Pancreas (tissue), 10 donors: ENCODE results near the gene PLCB1. TPM values are rescaled to one million over a fixed set of nuclear protein-coding genes. Genes with fewer than 3 reads are reported as not detected.

Experiments
- ATAC-seq, 4 donors: fragments of 200-7000 bp; cut with Tn5 transposase; one replicate each; pipeline versions ENCODE4 v1.8.0 to v1.9.1; 2020; ENCODE audit warnings: mild to moderate bottlenecking in 4 of 4, moderate library complexity in 4 of 4
- DNase-seq, 6 donors: peaks; one replicate each; pipeline ENCODE4 v3.0.0-alpha.2; 2020
- FAIRE-seq: peaks from 2 replicates; lab custom pipeline; 2012; peaks lifted over from hg19 to GRCh38; lab: Jason Lieb, UNC
- H3K27ac ChIP-seq, 4 donors: fragments of 200-600 bp; sonication (generic); 1 replicate in 3 of 4; 2 replicates in 1 of 4; pipeline versions ENCODE4 v1.5.0 to v1.8.0; 2020
- H3K27me3 ChIP-seq, 4 donors: fragments of 200-600 bp; one replicate each; pipeline ENCODE4 v1.8.0; 2021
- H3K36me3 ChIP-seq, 3 donors: fragments of 200-600 bp; sonication (generic) in 1 of 3; one replicate each; pipeline versions ENCODE4 v1.5.0 to v1.8.0; 2020 to 2021
- H3K4me1 ChIP-seq, 3 donors: fragments of 200-600 bp; one replicate each; pipeline ENCODE4 v1.8.0; 2021
- H3K4me3 ChIP-seq, 4 donors: fragments of 200-600 bp; sonication (generic) in 2 of 4; one replicate each; pipeline versions ENCODE4 v1.5.0 to v1.8.0; 2020 to 2021
- H3K9me3 ChIP-seq, 4 donors: fragments of 200-600 bp; one replicate each; pipeline ENCODE4 v1.8.0; 2021
- CTCF ChIP-seq, 4 donors: fragments of 200-600 bp; sonication (generic) in 3 of 4; IDR thresholded peaks; one replicate each; pipeline versions ENCODE4 v1.5.0 to v1.8.0; 2021; ENCODE audit warnings: antibody characterized with exemption in 4 of 4
- WGBS, 2 donors: extraction: QIAGEN DNeasy Blood & Tissue Kit; methylation state at CpG; one replicate each; pipeline ENCODE4 v1.1.7; 2013; 5-methylcytosine and 5-hydroxymethylcytosine counted together
- intact Hi-C, 3 donors: fragments of 100-400 bp; cut with DNase I; formaldehyde crosslinking; loops; one replicate each; pipeline versions ENCODE4 v1.11.1 to v1.14.2; 2022
- polyA plus RNA-seq, 2 donors: library from polyadenylated mRNA; stranded (reverse); fragments of 200-250 nt; gene quantifications; one replicate each; pipeline ENCODE4 v1.2.3, GENCODE V29; 2013
- total RNA-seq, 6 donors: library from RNA; stranded (reverse); fragmentation: NEBNext Ultra II Directional in 4 of 6; extraction: Animal tissue kit (Norgen Biotek cat#: 25700) in 4 of 6; gene quantifications; one replicate each; pipeline versions ENCODE4 v1.2.1 to v1.2.4, GENCODE V29; 2021 to 2023
- donor health status: healthy with polysubstance abuse.
- donor health status: DM: no; HTN: no; CAD: no; lungs with moderate emphysema.
- donor health status: DM: no; HTN: no; CAD: no.
- donor health status: control.
- donor health status: control.
- donor health status: Bipolar disorder and iron deficiency.
- donor health status: DM: yes; HTN: yes; CAD: no.
- donor health status: DM: no; HTN: no; CAD: no.
- donor health status: DM: no; HTN: no; CAD: no.
- donor health status: DM: yes; HTN: yes; CAD: no.

Gene PLCB1
- total and polyA plus RNA-seq, 8 donors, result 4.5 to 18.7 (median 13.7) TPM

GRCh38 chr20:8507231-8507630, 375.2 kb downstream of the PLCB1 start:
- FAIRE-seq (no peak), DNase-seq (no peak), ATAC-seq (no peak)
- 93% methylated on average over 3 of the region's 3 CpGs for WGBS, 2 donors
- Histone ChIP-seq H3K27me3 (no peaks in the 10 kb centered on the region), H3K36me3 (no peaks in the 10 kb centered on the region), H3K4me3 (no peak overlapping the region), H3K27ac (no peak overlapping the region), H3K9me3 (no peaks in the 10 kb centered on the region), H3K4me1 (no peaks in the 10 kb centered on the region)
- no peak for TF ChIP-seq CTCF (IDR thresholded peaks at IDR 0.05)
- intact Hi-C loops, result no loop called here

- DNase-seq, result no peak
- Histone ChIP-seq H3K36me3 (no peaks in the 10 kb centered on the region), H3K27ac (no peak overlapping the region), H3K9me3 (no peaks in the 10 kb centered on the region), H3K4me3 (no peak overlapping the region), H3K4me1 (no peaks in the 10 kb centered on the region), H3K27me3 (no peaks in the 10 kb centered on the region)
- WGBS, 2 donors, result 75 to 80% methylated on average over 1 of the region's 1 CpG
- FAIRE-seq, result no peak
- no peak for ATAC-seq
- intact Hi-C loops, result no loop called here
- no peak for TF ChIP-seq CTCF (IDR thresholded peaks at IDR 0.05)
These were observed 377.7 kb downstream of the PLCB1 start for GRCh38 chr20:8509809-8510208.

- H3K9me3 ChIP-seq, result no peaks in the 10 kb centered on the region
- H3K36me3 ChIP-seq, result no peaks in the 10 kb centered on the region
- no peak overlapping the region for H3K4me3 ChIP-seq
- no peak overlapping the region for H3K27ac ChIP-seq
- DNase-seq (no peak), FAIRE-seq (no peak), ATAC-seq (no peak)
- no peaks in the 10 kb centered on the region for H3K27me3 ChIP-seq
- intact Hi-C loops, result no loop called here
- no peak for TF ChIP-seq CTCF (IDR thresholded peaks at IDR 0.05)
- H3K4me1 ChIP-seq, result no peaks in the 10 kb centered on the region
These were observed 378.7 kb downstream of the PLCB1 start for GRCh38 chr20:8510808-8511207.

- no peak for TF ChIP-seq CTCF (IDR thresholded peaks at IDR 0.05)
- Histone ChIP-seq H3K27me3 (no peaks in the 10 kb centered on the region), H3K27ac (no peak overlapping the region), H3K4me3 (no peak overlapping the region), H3K36me3 (no peaks in the 10 kb centered on the region), H3K9me3 (no peaks in the 10 kb centered on the region), H3K4me1 (no peaks in the 10 kb centered on the region)
- WGBS, 2 donors, result 76 to 87% methylated on average over 5 of the region's 5 CpGs
- DNase-seq (no peak), ATAC-seq (no peak), FAIRE-seq (no peak)
- intact Hi-C loops, result no loop called here
These were observed 379.9 kb downstream of the PLCB1 start for GRCh38 chr20:8512003-8512402.

GRCh38 chr20:8515810-8516435, 383.9 kb downstream of the PLCB1 start:
- TF ChIP-seq CTCF (IDR thresholded peaks at IDR 0.05), result no peak
- DNase-seq (no peak), FAIRE-seq (no peak), ATAC-seq (no peak)
- Histone ChIP-seq H3K9me3 (no peaks in the 10 kb centered on the region), H3K4me1 (no peaks in the 10 kb centered on the region), H3K36me3 (no peaks in the 10 kb centered on the region), H3K4me3 (no peak overlapping the region), H3K27ac (no peak overlapping the region), H3K27me3 (no peaks in the 10 kb centered on the region)
- WGBS, 2 donors, result 90 to 97% methylated on average over 4 of the region's 4 CpGs
- intact Hi-C loops, result no loop called here
